ENCODE measurements around the gene HOXC13. TPM values are rescaled to one million over a fixed set of nuclear protein-coding genes. Genes with fewer than 3 reads are reported as not detected.

HOXC13 gene
- total RNA-seq, 4 donors from 2014 or later, result not detected

DNA sequence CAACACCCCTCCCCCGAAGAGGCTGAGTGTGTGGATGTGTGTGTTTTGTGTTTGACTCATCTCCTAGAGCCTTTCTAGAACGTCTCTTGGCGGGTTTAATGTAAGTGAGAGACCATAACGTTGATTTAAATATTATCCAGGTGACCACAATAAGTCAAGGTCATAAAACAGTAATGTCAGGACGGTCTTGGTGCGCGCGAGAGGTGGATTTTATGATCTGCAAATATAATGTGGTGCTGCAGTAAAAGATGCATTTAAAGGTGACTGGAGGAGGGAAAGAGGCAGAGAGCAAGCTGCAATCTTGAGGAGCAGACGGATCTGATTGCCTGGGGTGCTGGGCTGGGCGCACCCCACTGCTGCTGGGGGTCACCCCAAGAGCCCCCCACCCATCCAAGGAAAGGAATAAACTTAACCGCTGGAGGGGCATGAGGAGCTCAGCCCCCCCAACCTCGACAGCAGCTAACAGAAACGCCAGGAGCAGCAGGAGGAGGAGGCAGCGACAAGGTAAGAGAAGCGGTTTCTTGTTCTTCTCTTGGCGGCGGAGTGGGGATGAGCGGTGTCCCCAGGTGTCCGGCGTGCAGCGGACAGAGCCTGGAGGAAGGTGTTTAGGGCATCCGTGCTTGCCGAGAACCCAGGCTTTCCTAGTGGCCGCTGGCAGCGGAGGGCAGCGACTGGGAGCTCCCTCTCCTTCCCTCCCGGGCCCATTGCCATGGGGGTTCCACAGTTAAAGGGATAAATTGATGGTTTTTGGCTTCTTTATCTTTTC lies 51.9 kb downstream of the HOXC13 start:
- peaks cover 0 to 65% of the 10 kb centered on the region in 2 donors for H3K27me3 ChIP-seq
- DNase-seq, result no peak
- peaks cover 0 to 5% (median 0%) of the 10 kb centered on the region in 4 donors for H3K9me3 ChIP-seq
- TF ChIP-seq, protein P1, sequence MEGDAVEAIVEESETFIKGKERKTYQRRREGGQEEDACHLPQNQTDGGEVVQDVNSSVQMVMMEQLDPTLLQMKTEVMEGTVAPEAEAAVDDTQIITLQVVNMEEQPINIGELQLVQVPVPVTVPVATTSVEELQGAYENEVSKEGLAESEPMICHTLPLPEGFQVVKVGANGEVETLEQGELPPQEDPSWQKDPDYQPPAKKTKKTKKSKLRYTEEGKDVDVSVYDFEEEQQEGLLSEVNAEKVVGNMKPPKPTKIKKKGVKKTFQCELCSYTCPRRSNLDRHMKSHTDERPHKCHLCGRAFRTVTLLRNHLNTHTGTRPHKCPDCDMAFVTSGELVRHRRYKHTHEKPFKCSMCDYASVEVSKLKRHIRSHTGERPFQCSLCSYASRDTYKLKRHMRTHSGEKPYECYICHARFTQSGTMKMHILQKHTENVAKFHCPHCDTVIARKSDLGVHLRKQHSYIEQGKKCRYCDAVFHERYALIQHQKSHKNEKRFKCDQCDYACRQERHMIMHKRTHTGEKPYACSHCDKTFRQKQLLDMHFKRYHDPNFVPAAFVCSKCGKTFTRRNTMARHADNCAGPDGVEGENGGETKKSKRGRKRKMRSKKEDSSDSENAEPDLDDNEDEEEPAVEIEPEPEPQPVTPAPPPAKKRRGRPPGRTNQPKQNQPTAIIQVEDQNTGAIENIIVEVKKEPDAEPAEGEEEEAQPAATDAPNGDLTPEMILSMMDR (IDR thresholded peaks at IDR 0.05), result no peak
- TF ChIP-seq POLR2A (IDR thresholded peaks at IDR 0.05), result no peak
- peaks cover 4 to 47% (median 18%) of the 10 kb centered on the region in 4 donors for H3K4me1 ChIP-seq
- no peak overlapping the region for H3K4me3 ChIP-seq
- no peak overlapping the region for H3K27ac ChIP-seq
- H3K36me3 ChIP-seq, result no peaks in the 10 kb centered on the region

DNA sequence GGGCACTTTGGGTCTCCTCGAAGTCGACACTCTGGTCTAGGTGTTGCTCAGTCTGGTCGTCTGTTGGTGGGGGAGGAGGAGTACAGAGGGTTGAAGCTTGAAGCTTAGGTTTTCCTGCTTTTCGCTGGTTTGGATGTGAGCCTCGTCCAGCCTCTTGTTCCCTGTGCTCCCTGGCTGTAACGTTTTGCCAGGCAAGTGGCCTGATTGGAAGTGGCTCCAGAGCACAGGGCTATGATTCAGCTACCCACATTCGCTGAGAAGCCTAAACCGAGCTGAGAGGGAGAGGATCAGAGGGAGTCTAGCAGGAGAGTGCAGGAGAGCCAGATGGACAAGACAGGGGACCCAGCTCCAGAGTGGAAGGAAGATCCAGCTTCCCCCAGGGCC lies 52.4 kb downstream of the HOXC13 start:
- H3K9me3 ChIP-seq, result peaks cover 0 to 5% (median 0%) of the 10 kb centered on the region in 4 donors
- TF ChIP-seq, protein P1 (IDR thresholded peaks at IDR 0.05), result no peak
- no peak for TF ChIP-seq POLR2A (IDR thresholded peaks at IDR 0.05)
- no peaks in the 10 kb centered on the region for H3K36me3 ChIP-seq
- peak overlapping the region in 1 of 4 donors; percentile 25 for H3K27ac ChIP-seq
- DNase-seq, result no peak
- peaks cover 0 to 65% of the 10 kb centered on the region in 2 donors for H3K27me3 ChIP-seq
- H3K4me1 ChIP-seq, result peaks cover 4 to 47% (median 16%) of the 10 kb centered on the region in 4 donors
- H3K4me3 ChIP-seq, result no peak overlapping the region

DNA sequence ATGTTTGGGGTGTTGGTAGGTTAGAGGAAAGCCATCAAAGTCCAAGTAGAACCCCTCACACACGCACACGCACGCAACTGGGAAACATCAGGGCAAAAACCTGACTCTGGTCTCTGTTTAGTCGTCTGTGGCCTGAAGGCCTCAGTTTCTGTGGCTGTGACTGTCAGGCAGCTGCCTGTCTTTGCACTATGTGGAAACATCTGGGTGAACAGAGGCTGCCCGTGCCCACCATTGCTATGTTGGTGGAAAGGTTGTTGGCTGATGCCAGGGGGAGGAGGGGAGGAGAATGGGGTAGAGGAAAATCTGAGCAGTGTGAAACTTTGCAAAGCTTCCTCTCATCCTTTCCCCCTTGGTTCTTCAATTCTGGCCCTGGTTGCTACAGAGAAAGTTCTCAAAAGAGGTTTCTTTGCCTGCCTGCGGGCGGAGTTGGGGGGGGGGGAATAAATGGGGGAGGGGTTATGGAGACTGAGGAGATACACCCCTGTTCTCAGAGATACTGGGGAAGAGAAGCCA lies 53.8 kb downstream of the HOXC13 start:
- H3K36me3 ChIP-seq, result no peaks in the 10 kb centered on the region
- H3K27me3 ChIP-seq, result peaks cover 0 to 59% of the 10 kb centered on the region in 2 donors
- TF ChIP-seq POLR2A (IDR thresholded peaks at IDR 0.05), result no peak
- TF ChIP-seq, protein P1 (IDR thresholded peaks at IDR 0.05), result no peak
- peaks cover 4 to 49% (median 20%) of the 10 kb centered on the region in 4 donors for H3K4me1 ChIP-seq
- no peak overlapping the region for H3K27ac ChIP-seq
- H3K4me3 ChIP-seq, result no peak overlapping the region
- DNase-seq, result no peak
- H3K9me3 ChIP-seq, result peaks cover 0 to 5% (median 0%) of the 10 kb centered on the region in 4 donors

DNA sequence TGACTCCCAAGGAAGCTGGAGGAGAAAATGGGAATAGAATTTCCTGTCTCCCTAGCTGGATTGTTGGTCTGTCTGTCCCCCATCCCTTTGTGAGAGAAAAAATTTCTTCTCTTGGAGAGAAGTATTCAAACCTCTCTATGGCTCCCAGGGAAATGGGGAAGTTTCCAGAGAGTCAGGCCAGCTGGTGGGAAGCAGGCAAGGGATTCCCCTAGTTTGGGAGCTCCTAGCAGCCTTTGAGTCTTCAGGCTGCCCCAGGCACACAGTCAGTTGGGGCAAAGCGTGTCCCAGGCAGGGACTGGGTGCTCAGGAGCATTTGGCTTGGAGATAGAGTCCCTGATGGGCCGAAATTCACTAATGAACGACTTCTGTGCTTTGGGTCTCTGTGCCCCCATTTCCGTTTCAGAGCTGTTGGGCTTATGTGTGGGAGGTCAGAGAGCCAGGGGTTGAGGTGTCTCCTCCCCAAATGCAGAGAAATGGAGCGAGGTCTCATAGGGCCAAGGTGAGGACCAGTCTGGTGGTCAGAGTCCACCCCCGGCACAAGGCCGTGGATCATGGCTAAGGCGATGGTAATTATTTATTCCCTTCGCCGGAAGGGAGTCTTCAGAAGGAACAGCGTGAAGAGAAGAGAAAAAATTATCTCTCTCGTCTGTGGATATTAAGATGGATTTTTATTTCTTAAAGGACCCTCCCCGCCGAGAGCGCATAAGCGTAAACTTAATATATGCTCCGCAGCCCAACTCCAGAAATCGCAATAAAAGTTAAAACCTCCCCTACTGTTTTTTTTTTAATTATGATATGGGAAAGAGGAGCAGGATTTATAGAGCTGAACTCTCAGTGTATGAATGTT lies 54.8 kb downstream of the HOXC13 start:
- no peaks in the 10 kb centered on the region for H3K36me3 ChIP-seq
- peaks cover 0 to 5% (median 0%) of the 10 kb centered on the region in 4 donors for H3K9me3 ChIP-seq
- TF ChIP-seq POLR2A (IDR thresholded peaks at IDR 0.05), result no peak
- TF ChIP-seq, protein P1 (IDR thresholded peaks at IDR 0.05), result no peak
- no peak overlapping the region for H3K4me3 ChIP-seq
- peaks cover 0 to 64% of the 10 kb centered on the region in 2 donors for H3K27me3 ChIP-seq
- H3K27ac ChIP-seq, result peak overlapping the region in 2 of 4 donors; percentile 64 to 83
- peaks cover 4 to 49% (median 20%) of the 10 kb centered on the region in 4 donors for H3K4me1 ChIP-seq
- no peak for DNase-seq

DNA sequence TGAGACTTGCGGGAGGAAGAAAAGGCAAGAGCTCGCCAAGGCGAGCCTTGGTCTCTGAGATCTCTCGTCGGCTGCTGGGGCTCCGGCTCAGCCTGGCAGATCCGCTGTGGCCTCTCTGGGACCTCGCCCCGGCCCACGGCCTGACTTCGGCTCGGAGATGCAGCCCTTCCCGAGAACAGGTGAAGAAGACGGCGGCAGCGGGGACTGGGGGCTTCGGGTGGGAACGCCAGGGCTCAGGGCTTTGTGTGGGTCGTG lies 55.3 kb downstream of the HOXC13 start:
- TF ChIP-seq POLR2A (IDR thresholded peaks at IDR 0.05), result no peak
- TF ChIP-seq, protein P1 (IDR thresholded peaks at IDR 0.05), result no peak
- H3K27me3 ChIP-seq, result peaks cover 0 to 62% of the 10 kb centered on the region in 2 donors
- H3K4me1 ChIP-seq, result peaks cover 4 to 47% (median 20%) of the 10 kb centered on the region in 4 donors
- H3K36me3 ChIP-seq, result no peaks in the 10 kb centered on the region
- peak overlapping the region in 3 of 4 donors; percentile 41 to 56 (median 48) for H3K4me3 ChIP-seq
- peaks cover 0 to 5% (median 0%) of the 10 kb centered on the region in 4 donors for H3K9me3 ChIP-seq
- H3K27ac ChIP-seq, result peak overlapping the region in 3 of 4 donors; percentile 21 to 83 (median 64)
- DNase-seq, result no peak
